Adrenal gland (tissue), 12 donors: ENCODE measurements around the gene PRR12. TPM values are rescaled to one million over a fixed set of nuclear protein-coding genes. Genes with fewer than 3 reads are reported as not detected.

Experiments
- DNase-seq, 7 donors: peaks; one replicate each; pipeline ENCODE4 v3.0.0-alpha.2; 2019 to 2020
- H3K27ac ChIP-seq, 5 donors: fragments of 200-600 bp; sonication (generic) in 4 of 5; 1 replicate in 3 of 5; 2 replicates in 2 of 5; pipeline versions ENCODE4 v1.5.1 to v1.8.0; 2016 to 2020; ENCODE audit warnings: mild to moderate bottlenecking in 1 of 5
- H3K27me3 ChIP-seq: fragments of 200-600 bp; 2 replicates; pipeline ENCODE4 v1.8.0; 2021
- H3K36me3 ChIP-seq, 2 donors: fragments of 200-600 bp; replicated peaks in 1 of 2; 1 replicate in 1 of 2; 2 replicates in 1 of 2; pipeline versions ENCODE4 v1.5.1 to v1.8.0; 2018 to 2022
- H3K4me1 ChIP-seq, 2 donors: fragments of 200-600 bp; replicated peaks in 1 of 2; 1 replicate in 1 of 2; 2 replicates in 1 of 2; pipeline versions ENCODE4 v1.5.1 to v1.8.0; 2018 to 2021
- H3K4me3 ChIP-seq, 4 donors: fragments of 200-600 bp; sonication (generic) in 3 of 4; one replicate each; pipeline ENCODE4 v1.5.1; 2016 to 2018
- H3K9me3 ChIP-seq, 3 donors: fragments of 200-600 bp; sonication (generic) in 1 of 3; replicated peaks in 1 of 3; 1 replicate in 2 of 3; 2 replicates in 1 of 3; pipeline versions ENCODE4 v1.5.1 to v1.8.0; 2016 to 2021
- CTCF ChIP-seq, 6 experiments: fragments of 450-650 bp in 4 of 6; fragments of 200-600 bp in 2 of 6; sonication (generic) in 1 of 6; IDR thresholded peaks; 1 replicate in 5 of 6; 2 replicates in 1 of 6; pipeline versions ENCODE4 v1.5.1 to v1.8.0; 2016 to 2021; ENCODE audit warnings: antibody characterized with exemption in 6 of 6, mild to moderate bottlenecking in 2 of 6, moderate library complexity in 1 of 6
- POLR2A ChIP-seq, 2 donors: fragments of 450-650 bp; IDR thresholded peaks; one replicate each; pipeline ENCODE4 v1.6.1; 2017; ENCODE audit warnings: antibody characterized with exemption in 2 of 2, mild to moderate bottlenecking in 2 of 2, moderate library complexity in 1 of 2
- WGBS, 4 donors: extraction: QIAGEN DNeasy Blood & Tissue Kit in 2 of 4; methylation state at CpG; one replicate each; pipeline versions ENCODE4 v1.1.5 to v1.1.7; 2013 to 2017; 5-methylcytosine and 5-hydroxymethylcytosine counted together
- intact Hi-C, 2 donors: fragments of 100-400 bp; cut with DNase I; formaldehyde crosslinking; loops; one replicate each; pipeline versions ENCODE4 v1.14.1 to v1.15.0; 2022 to 2023
- polyA plus RNA-seq, 3 donors: library from polyadenylated mRNA; stranded (reverse); fragments of 200-250 nt in 2 of 3; fragments of 350-450 nt in 1 of 3; fragmentation: Illumina TruSeq in 1 of 3; extraction: RNeasy Lipid Tissue Mini Kit (QIAGEN cat#74804) in 1 of 3; gene quantifications; one replicate each; pipeline ENCODE4 v1.2.3, GENCODE V29; 2013 to 2014
- total RNA-seq, 9 donors: library from RNA; depleted of rRNA in 4 of 9; stranded (reverse); fragments of >200 nt in 4 of 9; fragments of 120-200 nt in 1 of 9; fragmentation: NEBNext Ultra II Directional in 1 of 9; extraction: Animal tissue kit (Norgen Biotek cat#: 25700) in 1 of 9; gene quantifications; one replicate each; pipeline versions ENCODE4 v1.1.0 to v1.2.4, GENCODE V29; 2013 to 2023
- donor health status: healthy with polysubstance abuse.
- donor health status: Bipolar disorder and iron deficiency.
- donor health status: DM: yes; HTN: yes; CAD: no.
- donor health status: DM: no; HTN: no; CAD: no.
- donor health status: DM: no; HTN: no; CAD: no.
- donor health status: DM: yes; HTN: yes; CAD: no.

Gene PRR12
- total and polyA plus RNA-seq, 12 donors = 2.9 to 49.8 (median 16.2) TPM

GRCh38 chr19:49559928-49560327 lies 31.1 kb upstream of the PRR12 start:
- peaks cover 13 to 29% of the 10 kb centered on the region in 2 donors for H3K4me1 ChIP-seq
- H3K27ac ChIP-seq = peak overlapping the region in 1 of 5 donors; percentile 14
- H3K36me3 ChIP-seq = peaks cover 0 to 43% of the 10 kb centered on the region in 2 donors
- TF ChIP-seq CTCF (IDR thresholded peaks at IDR 0.05) = no peak
- TF ChIP-seq POLR2A (IDR thresholded peaks at IDR 0.05) = no peak
- WGBS, 4 donors = 78 to 82% (median 79%) methylated on average over 3 to 15 of the region's 15 CpGs
- no peaks in the 10 kb centered on the region for H3K9me3 ChIP-seq
- H3K4me3 ChIP-seq = no peak overlapping the region
- H3K27me3 ChIP-seq = no peaks in the 10 kb centered on the region
- intact Hi-C loops = no loop called here
- no peak for DNase-seq

- Histone ChIP-seq H3K27me3 (no peaks in the 10 kb centered on the region), H3K36me3 (peaks cover 0 to 40% of the 10 kb centered on the region in 2 donors), H3K4me3 (no peak overlapping the region), H3K4me1 (peaks cover 18 to 32% of the 10 kb centered on the region in 2 donors), H3K9me3 (no peaks in the 10 kb centered on the region), H3K27ac (peak overlapping the region in 1 of 5 donors; percentile 14)
- intact Hi-C loops = no loop called here
- 61 to 76% (median 71%) methylated on average over 10 to 15 of the region's 15 CpGs for WGBS, 4 donors
- TF ChIP-seq CTCF (IDR thresholded peaks at IDR 0.05) = no peak
- no peak for TF ChIP-seq POLR2A (IDR thresholded peaks at IDR 0.05)
- DNase-seq = peak in 1 of 7 donors; percentile 38
These were observed 30.6 kb upstream of the PRR12 start for GRCh38 chr19:49560358-49560900.

- Histone ChIP-seq H3K4me1 (peaks cover 8 to 34% of the 10 kb centered on the region in 2 donors), H3K4me3 (no peak overlapping the region), H3K27me3 (no peaks in the 10 kb centered on the region), H3K9me3 (no peaks in the 10 kb centered on the region), H3K27ac (no peak overlapping the region), H3K36me3 (peaks cover 0 to 6% of the 10 kb centered on the region in 2 donors)
- WGBS, 4 donors = 90 to 94% (median 92%) methylated on average over 6 of the region's 6 CpGs
- TF ChIP-seq POLR2A (IDR thresholded peaks at IDR 0.05) (no peak), CTCF (IDR thresholded peaks at IDR 0.05) (no peak)
- intact Hi-C loops = no loop called here
- no peak for DNase-seq
These were observed 26.4 kb upstream of the PRR12 start for GRCh38 chr19:49564616-49565045.

GRCh38 chr19:49565261-49565660 lies 25.7 kb upstream of the PRR12 start:
- H3K27ac ChIP-seq = no peak overlapping the region
- H3K27me3 ChIP-seq = no peaks in the 10 kb centered on the region
- TF ChIP-seq POLR2A (IDR thresholded peaks at IDR 0.05) (no peak), CTCF (IDR thresholded peaks at IDR 0.05) (no peak)
- intact Hi-C loops = no loop called here
- peaks cover 0 to 4% of the 10 kb centered on the region in 2 donors for H3K36me3 ChIP-seq
- WGBS, 4 donors = 25 to 36% (median 31%) methylated on average over 4 of the region's 4 CpGs
- no peaks in the 10 kb centered on the region for H3K9me3 ChIP-seq
- H3K4me3 ChIP-seq = no peak overlapping the region
- peaks cover 9 to 37% of the 10 kb centered on the region in 2 donors for H3K4me1 ChIP-seq
- DNase-seq = peak in 5 of 7 donors; percentile 57 to 73 (median 60)
